GM18867 (cell line): Measurements from ENCODE around the gene TMEM62.

Experiments used
- ATAC-seq: cut with Tn5 transposase; IDR thresholded peaks from one replicate; pipeline ENCODE4 v1.9.1; 2021; ENCODE audit warnings: mild to moderate bottlenecking, moderate library complexity; ENCODE audit not compliant: unreplicated experiment

The TMEM62 gene

GRCh38 chr15:43226436-43227305, 93.3 kb downstream of the TMEM62 start:
- no peak for ATAC-seq

GRCh38 chr15:43229977-43230376, 96.6 kb downstream of the TMEM62 start:
- ATAC-seq = no peak

- ATAC-seq = no peak
Observed at GRCh38 chr15:43230640-43231115, 97.3 kb downstream of the TMEM62 start.

- ATAC-seq = no peak
Observed at GRCh38 chr15:43232289-43232874, 99.0 kb downstream of the TMEM62 start.
